DND-41 (cell line): ENCODE results near the gene GUCY2F.

Experiments used
- CTCF ChIP-seq: IDR thresholded peaks from 2 replicates; pipeline ENCODE4 v1.5.1; 2012; ENCODE audit warnings: borderline replicate concordance, low read length, moderate library complexity, mild to moderate bottlenecking; ENCODE audit not compliant: poor library complexity, severe bottlenecking; ENCODE audit errors: extremely low read depth
- EZH2 ChIP-seq: IDR thresholded peaks from 3 replicates; pipeline ENCODE4 v1.6.1; 2012; ENCODE audit warnings: borderline replicate concordance, low read depth, mild to moderate bottlenecking, moderate library complexity, low read length, inconsistent platforms; ENCODE audit not compliant: severe bottlenecking

GRCh38 chrX:109472939-109473735, 8.7 kb downstream of the GUCY2F start:
- TF ChIP-seq CTCF (no peak), EZH2 (no peak)
